ENCODE data around the gene SSTR4. TPM values are rescaled to one million over a fixed set of nuclear protein-coding genes. Genes with fewer than 3 reads are reported as not detected.

The SSTR4 gene
- total RNA-seq, 1 experiment from 2014 or later = not detected

DNA sequence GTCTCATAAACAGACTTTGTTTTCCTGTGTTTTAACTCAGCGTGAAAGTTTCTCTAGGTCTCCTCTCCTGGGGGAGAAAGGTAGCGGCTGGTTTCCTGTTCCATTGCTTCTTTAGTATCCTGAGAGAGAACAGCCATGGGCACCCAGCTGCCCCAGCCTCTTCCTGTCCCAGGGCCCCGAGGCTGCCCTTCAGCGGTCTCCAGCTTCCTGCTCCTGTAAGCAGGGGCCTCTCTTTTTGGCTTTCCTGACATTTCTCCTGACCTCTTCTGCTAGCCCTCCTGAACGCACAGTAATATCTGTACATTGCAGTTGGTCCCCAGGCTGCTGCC, 2.4 kb upstream of the SSTR4 start:
- Histone ChIP-seq H3K4me3 (replicated peaks in 1 of 2; ENCODE audit: low read depth in 1 of 2, low read length in 2 of 2) (no peak overlapping the region), H2AFZ (ENCODE audit: low read depth, low read length, poor library complexity, severe bottlenecking) (no peak overlapping the region), H3K27ac (ENCODE audit: low read depth, low read length) (no peak overlapping the region), H3K27me3 (ENCODE audit: insufficient read depth, low read length) (peaks cover 24% of the 10 kb centered on the region; the same call in 1 of the 2 replicates), H3K4me1 (ENCODE audit: control insufficient read depth in 1 of 2, insufficient read depth in 2 of 2, low read length in 2 of 2) (no peaks in the 10 kb centered on the region), H4K20me1 (ENCODE audit: insufficient read depth) (no peaks in the 10 kb centered on the region), H3K9me2 (ENCODE audit: insufficient read depth) (no peaks in the 10 kb centered on the region), H3K9me3 (ENCODE audit: control insufficient read depth in 1 of 2, insufficient read depth in 1 of 2, low read depth in 1 of 2, low read length in 2 of 2) (no peaks in the 10 kb centered on the region), H3K36me3 (ENCODE audit: control insufficient read depth in 1 of 2, insufficient read depth in 2 of 2, low read length in 2 of 2) (no peaks in the 10 kb centered on the region), H3K4me2 (ENCODE audit: low read length) (no peak overlapping the region), H3K9ac (ENCODE audit: low read length) (no peak overlapping the region), H3K79me2 (ENCODE audit: insufficient read depth, low read length) (no peaks in the 10 kb centered on the region)
- DNase-seq (ENCODE audit: low read depth, low spot score) (no peak), ATAC-seq (no peak)
- BruUV-seq (replicated peaks) = no TSS peak
- ChIA-PET CTCF (no interaction called here), RAD21 (ENCODE audit: low non-redundant PET in 1 of 2, low total read pairs in 2 of 2, uncharacterized antibody in 2 of 2, unreplicated experiment in 2 of 2) (no interaction called here), POLR2A (no interaction called here)
- intact Hi-C loops (cut with micrococcal nuclease) = no loop called here
- no peak for TF ChIP-seq CBX3 (IDR thresholded peaks at IDR 0.05; ENCODE audit: low read depth)
- no peak for TF ChIP-seq JUND (IDR thresholded peaks at IDR 0.05)
- no peak for TF ChIP-seq CEBPB (IDR thresholded peaks at IDR 0.05; ENCODE audit: low read depth)
- TF ChIP-seq, protein P1, sequence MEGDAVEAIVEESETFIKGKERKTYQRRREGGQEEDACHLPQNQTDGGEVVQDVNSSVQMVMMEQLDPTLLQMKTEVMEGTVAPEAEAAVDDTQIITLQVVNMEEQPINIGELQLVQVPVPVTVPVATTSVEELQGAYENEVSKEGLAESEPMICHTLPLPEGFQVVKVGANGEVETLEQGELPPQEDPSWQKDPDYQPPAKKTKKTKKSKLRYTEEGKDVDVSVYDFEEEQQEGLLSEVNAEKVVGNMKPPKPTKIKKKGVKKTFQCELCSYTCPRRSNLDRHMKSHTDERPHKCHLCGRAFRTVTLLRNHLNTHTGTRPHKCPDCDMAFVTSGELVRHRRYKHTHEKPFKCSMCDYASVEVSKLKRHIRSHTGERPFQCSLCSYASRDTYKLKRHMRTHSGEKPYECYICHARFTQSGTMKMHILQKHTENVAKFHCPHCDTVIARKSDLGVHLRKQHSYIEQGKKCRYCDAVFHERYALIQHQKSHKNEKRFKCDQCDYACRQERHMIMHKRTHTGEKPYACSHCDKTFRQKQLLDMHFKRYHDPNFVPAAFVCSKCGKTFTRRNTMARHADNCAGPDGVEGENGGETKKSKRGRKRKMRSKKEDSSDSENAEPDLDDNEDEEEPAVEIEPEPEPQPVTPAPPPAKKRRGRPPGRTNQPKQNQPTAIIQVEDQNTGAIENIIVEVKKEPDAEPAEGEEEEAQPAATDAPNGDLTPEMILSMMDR (IDR thresholded peaks at IDR 0.05 in 2 of 3, conservative IDR thresholded peaks at IDR 0.05 in 1 of 3; ENCODE audit: borderline replicate concordance in 1 of 3, insufficient read depth in 1 of 3, low read depth in 2 of 3, low read length in 2 of 3) = no peak
- TF ChIP-seq EGR1 (IDR thresholded peaks at IDR 0.05; ENCODE audit: low read depth) = no peak

DNA sequence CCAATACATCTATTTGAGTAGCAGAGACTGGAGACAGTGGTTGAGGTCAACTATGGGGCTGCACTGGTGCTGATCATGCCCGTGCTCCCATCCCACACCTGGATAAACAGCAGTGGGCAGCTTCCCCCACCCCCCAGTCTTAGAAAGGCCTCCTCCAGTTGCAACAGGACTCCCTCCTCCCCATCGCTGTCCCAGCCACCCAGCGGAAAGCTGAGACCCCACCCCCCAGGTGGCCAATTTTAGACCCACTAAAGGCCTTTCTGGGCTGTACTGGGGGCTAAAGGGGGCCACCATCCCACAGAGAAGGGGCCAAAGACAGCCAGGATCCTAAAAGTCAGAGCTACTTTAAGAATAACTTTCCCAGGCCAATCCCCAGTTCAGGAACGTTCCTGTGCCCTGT, 1.2 kb upstream of the SSTR4 start:
- POLR2A ChIA-PET = no interaction called here

More for the DNA sequence above, 1.2 kb upstream of the SSTR4 start:
- no peak for ATAC-seq
- Histone ChIP-seq H4K20me1 (ENCODE audit: insufficient read depth) (no peaks in the 10 kb centered on the region), H3K9me2 (ENCODE audit: insufficient read depth) (no peaks in the 10 kb centered on the region), H3K4me1 (ENCODE audit: control insufficient read depth in 1 of 2, insufficient read depth in 2 of 2, low read length in 2 of 2) (no peaks in the 10 kb centered on the region), H3K27me3 (ENCODE audit: insufficient read depth, low read length) (peaks cover 24% of the 10 kb centered on the region; the same call in 1 of the 2 replicates), H3K9ac (ENCODE audit: low read length) (no peak overlapping the region), H3K79me2 (ENCODE audit: insufficient read depth, low read length) (no peaks in the 10 kb centered on the region), H3K36me3 (ENCODE audit: control insufficient read depth in 1 of 2, insufficient read depth in 2 of 2, low read length in 2 of 2) (no peaks in the 10 kb centered on the region), H3K4me3 (replicated peaks in 1 of 2; ENCODE audit: low read depth in 1 of 2, low read length in 2 of 2) (no peak overlapping the region), H3K4me2 (ENCODE audit: low read length) (no peak overlapping the region), H2AFZ (ENCODE audit: low read depth, low read length, poor library complexity, severe bottlenecking) (no peak overlapping the region), H3K9me3 (ENCODE audit: control insufficient read depth in 1 of 2, insufficient read depth in 1 of 2, low read depth in 1 of 2, low read length in 2 of 2) (no peaks in the 10 kb centered on the region), H3K27ac (ENCODE audit: low read depth, low read length) (no peak overlapping the region)
- RAD21 ChIA-PET (ENCODE audit: low non-redundant PET in 1 of 2, low total read pairs in 2 of 2, uncharacterized antibody in 2 of 2, unreplicated experiment in 2 of 2) = no interaction called here
- BruUV-seq (replicated peaks) = no TSS peak
- TF ChIP-seq EZH2 (IDR thresholded peaks at IDR 0.05) (no peak), EGR1 (IDR thresholded peaks at IDR 0.05; ENCODE audit: low read depth) (no peak), ZNF274 (IDR thresholded peaks at IDR 0.05; ENCODE audit: low read depth, low read length) (no peak), POLR2AphosphoS5 (IDR thresholded peaks at IDR 0.05; ENCODE audit: low read depth, low read length) (no peak), JUND (IDR thresholded peaks at IDR 0.05) (no peak), ELF1 (IDR thresholded peaks at IDR 0.05; ENCODE audit: borderline replicate concordance, low read depth) (no peak), RAD21 (IDR thresholded peaks at IDR 0.05; ENCODE audit: low read depth) (no peak)
- TF ChIP-seq, protein P2, sequence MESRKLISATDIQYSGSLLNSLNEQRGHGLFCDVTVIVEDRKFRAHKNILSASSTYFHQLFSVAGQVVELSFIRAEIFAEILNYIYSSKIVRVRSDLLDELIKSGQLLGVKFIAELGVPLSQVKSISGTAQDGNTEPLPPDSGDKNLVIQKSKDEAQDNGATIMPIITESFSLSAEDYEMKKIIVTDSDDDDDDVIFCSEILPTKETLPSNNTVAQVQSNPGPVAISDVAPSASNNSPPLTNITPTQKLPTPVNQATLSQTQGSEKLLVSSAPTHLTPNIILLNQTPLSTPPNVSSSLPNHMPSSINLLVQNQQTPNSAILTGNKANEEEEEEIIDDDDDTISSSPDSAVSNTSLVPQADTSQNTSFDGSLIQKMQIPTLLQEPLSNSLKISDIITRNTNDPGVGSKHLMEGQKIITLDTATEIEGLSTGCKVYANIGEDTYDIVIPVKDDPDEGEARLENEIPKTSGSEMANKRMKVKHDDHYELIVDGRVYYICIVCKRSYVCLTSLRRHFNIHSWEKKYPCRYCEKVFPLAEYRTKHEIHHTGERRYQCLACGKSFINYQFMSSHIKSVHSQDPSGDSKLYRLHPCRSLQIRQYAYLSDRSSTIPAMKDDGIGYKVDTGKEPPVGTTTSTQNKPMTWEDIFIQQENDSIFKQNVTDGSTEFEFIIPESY (IDR thresholded peaks at IDR 0.05; ENCODE audit: extremely low read depth, insufficient replicate concordance, low read length) = no peak
- CTCF ChIA-PET = no interaction called here
- no peak for DNase-seq (ENCODE audit: low read depth, low spot score)
- intact Hi-C loops (cut with micrococcal nuclease) = no loop called here

Data from HCT116 (cell line).